ENCODE measurements around the gene SDCCAG8.

The SDCCAG8 gene

DNA sequence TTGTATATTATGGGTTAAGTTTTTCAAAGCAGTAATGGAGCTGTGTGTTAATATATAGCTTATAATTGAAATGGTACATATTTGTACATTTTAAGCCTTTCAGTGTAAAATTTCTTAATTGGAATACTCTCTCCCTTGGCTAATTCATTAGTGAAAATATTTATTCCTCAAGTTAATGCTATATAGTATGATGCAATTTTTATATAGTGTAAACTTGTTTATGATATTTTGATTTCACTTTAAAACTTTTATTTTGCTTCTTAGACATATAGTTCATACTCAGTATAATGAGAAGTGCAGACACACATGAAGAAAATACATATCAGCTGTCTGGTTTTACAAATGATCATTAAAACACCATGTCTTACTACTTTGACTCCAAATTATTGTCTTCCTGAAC lies 140.6 kb downstream of the SDCCAG8 start:
- no peak for DNase-seq

DNA sequence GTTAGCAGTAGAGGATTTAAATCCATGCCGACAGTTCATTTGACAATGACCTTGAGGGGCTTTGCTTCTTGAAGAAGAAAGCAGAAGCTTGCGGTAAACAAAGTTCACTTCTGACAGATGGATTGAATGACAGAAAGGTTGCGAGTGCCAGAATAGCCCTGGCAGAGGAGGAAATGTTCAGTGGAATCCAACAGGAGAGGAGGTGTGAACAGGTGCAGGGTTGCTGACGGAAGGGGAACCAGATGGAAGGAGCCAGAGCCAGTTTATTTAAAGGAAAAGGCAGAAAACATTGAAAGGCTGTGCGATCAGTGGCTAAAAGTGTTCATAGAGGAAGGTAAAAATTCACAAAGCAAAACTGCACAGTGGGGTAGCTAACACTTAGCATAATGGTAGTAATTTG lies 141.0 kb downstream of the SDCCAG8 start:
- DNase-seq = no peak

DNA sequence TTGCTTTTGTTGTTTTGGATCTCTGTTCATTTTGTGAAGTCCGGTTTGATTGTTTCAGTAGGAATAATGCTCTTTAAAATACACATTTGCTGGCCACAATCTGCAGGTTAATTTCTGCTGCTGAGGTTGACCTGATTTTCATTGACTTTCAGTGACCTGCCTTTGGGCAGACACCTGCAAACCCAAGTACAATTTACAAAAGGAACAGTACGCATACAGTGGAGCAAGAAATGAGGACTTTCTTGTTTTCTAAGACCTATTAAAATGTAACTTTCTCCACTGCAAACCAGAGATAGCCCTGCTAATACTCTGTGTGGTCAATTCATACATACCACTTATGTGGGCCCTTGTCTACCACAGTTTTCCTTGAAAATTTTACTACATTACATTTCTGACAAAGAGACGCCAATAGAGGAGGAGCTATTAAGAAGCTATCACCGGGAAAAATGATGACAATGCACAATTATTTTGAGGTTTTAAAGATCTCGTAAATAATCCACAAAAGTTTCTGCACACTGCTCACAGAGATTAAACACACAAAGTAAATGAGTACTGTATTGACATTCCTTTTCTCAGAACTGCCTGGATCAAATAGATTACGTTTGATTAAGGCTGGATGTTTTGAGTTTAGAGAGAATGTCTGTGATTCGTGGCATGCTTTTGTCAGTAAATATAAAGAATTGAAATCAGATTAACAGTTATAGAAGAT lies 141.9 kb downstream of the SDCCAG8 start:
- no peak for DNase-seq

- no peak for DNase-seq
Measured at GRCh38 chr1:243399561-243400155, 143.8 kb downstream of the SDCCAG8 start.

DNA sequence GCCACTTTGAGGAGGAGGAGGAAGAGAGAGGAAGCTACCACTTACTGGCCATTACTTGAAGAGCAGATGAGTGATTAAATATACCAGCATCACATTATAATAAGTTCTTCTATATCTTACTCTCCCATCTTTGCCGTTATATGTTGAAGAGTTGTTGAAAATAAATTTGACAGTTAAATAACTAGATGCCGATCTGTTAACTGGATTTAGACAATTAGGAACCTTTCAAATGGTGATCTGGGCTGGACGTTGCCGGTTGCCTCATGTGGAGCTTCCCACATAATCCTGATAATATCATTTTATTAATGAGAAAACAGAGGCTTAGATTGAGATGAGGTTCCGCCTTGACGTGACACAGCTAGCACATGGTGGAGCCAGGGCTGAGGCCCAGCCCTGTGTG lies 147.0 kb downstream of the SDCCAG8 start:
- DNase-seq = no peak

- DNase-seq = no peak
Measured at GRCh38 chr1:243406424-243406823, 150.6 kb downstream of the SDCCAG8 start.

GRCh38 chr1:243407284-243408018 lies 151.6 kb downstream of the SDCCAG8 start:
- no peak for DNase-seq

- DNase-seq = no peak
Measured at GRCh38 chr1:243408479-243408878, 152.6 kb downstream of the SDCCAG8 start.

DNA sequence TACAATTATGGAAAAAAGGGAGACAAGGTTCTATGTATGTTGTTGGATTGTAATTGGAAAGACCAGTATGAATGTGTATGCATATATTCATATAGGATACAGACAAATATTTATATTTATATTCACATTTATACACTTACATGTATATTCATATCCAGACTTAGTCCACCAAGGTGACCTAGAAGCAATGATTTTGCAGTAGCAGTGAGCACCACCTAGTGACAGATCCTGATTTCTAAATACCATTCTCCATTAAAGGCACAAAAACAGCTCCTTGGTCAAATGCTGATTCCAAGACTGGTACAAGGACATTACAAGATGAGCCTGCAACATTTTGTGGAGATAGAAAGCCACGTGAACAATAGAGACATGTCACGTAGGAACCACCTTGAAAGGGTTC lies 153.4 kb downstream of the SDCCAG8 start:
- DNase-seq = no peak

DNA sequence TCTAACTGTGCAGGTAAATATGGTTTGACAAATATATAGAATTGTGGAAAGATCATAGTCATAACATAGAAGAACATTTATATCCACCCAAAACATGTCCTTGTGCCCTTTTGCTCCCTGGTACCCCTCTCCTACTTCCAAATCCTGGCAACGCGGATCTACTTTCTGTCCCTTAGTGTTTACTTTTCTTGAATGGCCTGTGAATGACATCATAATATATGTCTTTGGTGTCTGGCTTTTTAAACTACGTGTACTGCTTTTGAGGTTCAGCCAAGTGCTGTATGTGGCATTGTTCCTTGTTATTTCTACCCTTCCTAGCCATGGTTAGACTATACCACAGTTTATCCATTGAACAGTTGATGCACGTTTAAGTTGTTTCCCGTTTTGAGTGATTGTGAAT lies 155.6 kb downstream of the SDCCAG8 start:
- DNase-seq = no peak

DNA sequence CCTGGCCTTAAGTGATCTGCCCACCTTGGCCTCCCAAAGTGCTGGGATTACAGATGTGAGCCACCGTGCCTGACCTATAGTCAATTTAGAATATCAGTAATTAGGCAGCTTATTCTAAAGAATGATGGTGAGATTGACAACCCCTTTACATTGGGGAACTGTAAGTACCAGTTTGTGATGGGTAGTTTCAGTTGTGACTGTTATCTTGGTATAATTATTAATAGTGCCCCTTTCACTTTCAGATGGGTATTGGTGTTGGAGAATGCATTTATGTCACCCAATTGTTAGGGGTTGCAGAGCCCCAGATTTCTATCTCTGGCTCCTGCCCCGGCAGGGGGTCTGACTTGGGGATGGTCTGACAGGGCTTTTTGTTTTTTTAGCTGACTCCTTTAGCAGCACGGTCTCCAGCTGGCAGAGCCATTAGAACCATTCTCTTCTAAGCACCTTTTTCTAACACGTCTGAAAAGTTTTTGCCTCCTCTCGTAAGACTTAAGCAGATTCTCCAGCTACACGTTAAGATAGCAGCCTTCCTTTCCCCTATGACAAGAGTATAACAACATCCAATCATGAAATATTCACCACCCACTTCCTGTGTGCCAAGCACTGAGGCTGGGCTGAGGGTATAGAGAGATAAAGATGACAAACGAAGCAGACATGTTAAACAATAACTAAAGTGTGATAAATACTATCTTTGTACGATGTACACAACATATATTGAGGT lies 157.8 kb downstream of the SDCCAG8 start:
- DNase-seq = no peak

DNA sequence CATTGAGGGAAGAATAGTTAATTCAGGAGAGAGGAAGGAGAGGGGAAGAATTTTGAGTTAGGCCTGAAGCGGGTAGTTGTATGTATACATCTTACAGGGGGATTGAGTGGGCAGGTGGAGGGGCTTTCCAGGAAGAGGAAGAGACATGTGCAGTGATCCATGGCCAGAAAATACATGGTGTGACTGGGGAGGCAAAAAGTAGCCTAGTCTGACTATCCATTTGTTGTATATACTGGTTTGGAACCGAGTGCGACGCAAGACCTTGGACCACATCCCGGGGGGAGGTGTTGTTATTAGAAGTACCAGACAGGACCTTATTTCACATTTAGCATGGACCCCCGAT lies 158.3 kb downstream of the SDCCAG8 start:
- DNase-seq = no peak

GRCh38 chr1:243415663-243416408 lies 160.0 kb downstream of the SDCCAG8 start:
- no peak for DNase-seq

DNA sequence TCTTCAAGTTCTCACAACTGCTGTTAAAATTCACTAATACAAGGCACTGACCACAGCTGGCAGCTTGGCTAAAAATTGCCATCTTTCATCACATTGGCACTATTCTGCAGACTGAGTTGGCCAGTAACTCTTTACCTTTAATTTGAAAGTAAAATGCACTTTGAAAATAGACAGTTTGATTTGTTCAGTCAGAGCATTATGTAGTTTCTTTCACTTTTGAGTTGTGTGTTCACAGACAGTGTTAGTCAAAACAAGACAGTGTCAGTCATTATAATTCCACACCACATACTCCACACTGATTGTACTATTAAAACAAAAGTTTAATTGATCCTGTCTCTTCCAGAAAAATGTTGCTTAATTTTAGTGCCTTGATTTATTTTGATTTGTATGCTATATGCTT lies 160.7 kb downstream of the SDCCAG8 start:
- DNase-seq = no peak

GRCh38 chr1:243420016-243420945 lies 164.4 kb downstream of the SDCCAG8 start:
- no peak for DNase-seq

- no peak for DNase-seq
Measured at GRCh38 chr1:243420946-243421685, 165.3 kb downstream of the SDCCAG8 start.

DNA sequence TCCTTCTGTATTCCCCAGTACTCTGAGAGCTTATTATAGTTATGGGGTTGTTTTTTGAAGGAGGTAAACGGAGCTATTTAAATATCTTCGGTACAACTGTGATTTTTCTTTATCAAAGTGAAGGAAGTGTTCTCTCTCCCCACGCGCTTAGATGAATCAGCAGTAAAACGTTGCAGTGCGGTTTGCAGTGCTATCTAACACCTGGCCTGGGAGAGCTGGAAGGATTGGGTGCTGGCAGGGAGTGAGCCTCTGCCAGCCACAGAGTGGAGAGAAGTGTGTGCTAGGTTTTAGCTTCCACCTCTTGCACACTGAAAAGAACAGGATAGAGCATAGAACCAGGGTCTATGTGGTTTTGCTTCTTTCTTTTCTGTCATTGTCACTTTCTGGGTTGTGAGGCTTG lies 165.9 kb downstream of the SDCCAG8 start:
- DNase-seq = no peak

DNA sequence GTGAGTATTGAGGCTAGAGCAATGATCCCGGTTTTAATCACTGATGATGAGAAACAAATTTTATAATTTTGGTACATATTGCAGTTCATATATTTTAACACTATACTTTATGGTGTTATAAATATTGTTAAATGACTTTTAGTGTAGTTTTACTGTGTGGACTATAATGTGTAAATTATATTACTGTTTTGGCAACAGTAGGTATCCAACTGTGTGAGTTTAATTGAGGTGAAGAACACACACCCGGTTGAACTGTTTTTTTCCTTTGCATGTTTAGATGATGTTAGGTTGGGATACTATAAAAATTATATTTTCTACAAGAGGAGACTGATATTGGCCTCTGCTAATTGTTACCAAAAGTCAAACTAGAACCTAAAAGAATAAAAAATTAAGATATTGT lies 166.5 kb downstream of the SDCCAG8 start:
- no peak for DNase-seq

DNA sequence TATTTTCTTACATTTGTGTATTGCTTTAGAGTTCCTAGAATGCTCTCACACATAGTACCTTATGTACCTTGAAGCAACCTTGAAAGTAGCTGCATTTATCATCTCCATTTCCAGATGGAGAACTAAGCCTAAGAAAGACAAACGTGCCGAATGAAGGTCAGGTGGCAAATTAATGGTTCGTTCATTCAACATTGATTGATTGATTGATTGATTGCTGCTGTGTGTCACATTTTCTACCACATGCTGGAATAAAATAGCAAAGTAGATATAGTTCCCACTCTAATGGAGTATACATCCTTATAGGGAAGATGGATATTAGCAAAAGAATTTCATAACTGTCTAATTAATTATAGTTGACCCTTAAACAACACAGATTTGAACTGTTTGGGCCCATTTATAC lies 172.2 kb downstream of the SDCCAG8 start:
- no peak for DNase-seq

- no peak for DNase-seq
Measured at GRCh38 chr1:243428617-243429342, 172.9 kb downstream of the SDCCAG8 start.
